Activated T-cell treated with anti-CD3 and anti-CD28 coated beads, Interleukin-2, amount 50 U/mL, for 4 hours (primary cell): Measurements from ENCODE around the gene SFT2D3. TPM values are rescaled to one million over a fixed set of nuclear protein-coding genes. Genes with fewer than 3 reads are reported as not detected.

Experiments
- ATAC-seq, 2 donors: fragments of 200-7000 bp; cut with Tn5 transposase; one replicate each; pipeline ENCODE4 v1.10.0; 2021
- DNase-seq: peaks from one replicate; pipeline ENCODE4 v3.0.0-alpha.2; 2020
- H3K27me3 Mint-ChIP-seq: one replicate; pipeline ENCODE4 v1.8.0; 2021; ENCODE audit warnings: low read depth, mixed read lengths
- H3K36me3 Mint-ChIP-seq: one replicate; pipeline ENCODE4 v1.8.0; 2022; ENCODE audit warnings: mixed read lengths; ENCODE audit not compliant: insufficient read depth
- H3K4me1 Mint-ChIP-seq: one replicate; pipeline ENCODE4 v1.8.0; 2021; ENCODE audit warnings: low read depth, mixed read lengths
- H3K4me3 Mint-ChIP-seq: one replicate; pipeline ENCODE4 v1.8.0; 2021; ENCODE audit warnings: mild to moderate bottlenecking, moderate library complexity, mixed read lengths
- H3K9me3 Mint-ChIP-seq: one replicate; pipeline ENCODE4 v1.8.0; 2021; ENCODE audit warnings: mixed read lengths
- total RNA-seq, 3 donors: library from RNA; stranded (reverse); gene quantifications; one replicate each; pipeline ENCODE4 v1.2.1, GENCODE V29; 2021

Gene SFT2D3
- 1 to 10 TPM; 6.4 TPM for total RNA-seq

- Mint-ChIP-seq H3K9me3 (no peaks in the 10 kb centered on the region), H3K27me3 (peaks cover 2% of the 10 kb centered on the region), H3K36me3 (peaks cover 19% of the 10 kb centered on the region), H3K4me3 (peak within 1 kb of the TSS; percentile 92), H3K4me1 (peaks cover 38% of the 10 kb centered on the region)
- ATAC-seq, result peak; percentile 82 to 86
- peak; percentile 86 for DNase-seq
Measured at GRCh38 chr2:127701193-127701650, at the start of gene SFT2D3. SFT2D3 (plus strand) TSS chr2:127701497; CDS start chr2:127701529, 32 bp downstream.

- Mint-ChIP-seq H3K4me1 (peaks cover 11% of the 10 kb centered on the region), H3K9me3 (no peaks in the 10 kb centered on the region), H3K36me3 (no peaks in the 10 kb centered on the region), H3K4me3 (no peak overlapping the region), H3K27me3 (no peaks in the 10 kb centered on the region)
- no peak for DNase-seq
- ATAC-seq, result no peak
Measured at GRCh38 chr2:127651971-127652550, 49.2 kb upstream of the SFT2D3 start.

- Mint-ChIP-seq H3K9me3 (no peaks in the 10 kb centered on the region), H3K27me3 (peaks cover 2% of the 10 kb centered on the region)
Measured at GRCh38 chr2:127652786-127653357, 48.4 kb upstream of the SFT2D3 start.

GRCh38 chr2:127653421-127654083 is 47.7 kb upstream of the SFT2D3 start:
- Mint-ChIP-seq H3K4me3 (no peak overlapping the region), H3K27me3 (peaks cover 2% of the 10 kb centered on the region), H3K4me1 (peaks cover 7% of the 10 kb centered on the region), H3K9me3 (no peaks in the 10 kb centered on the region), H3K36me3 (no peaks in the 10 kb centered on the region)
- ATAC-seq (no peak), DNase-seq (no peak)

More at GRCh38 chr2:127652786-127653357, 48.4 kb upstream of the SFT2D3 start:
- H3K4me1 Mint-ChIP-seq, result peaks cover 11% of the 10 kb centered on the region
- no peak overlapping the region for H3K4me3 Mint-ChIP-seq
- ATAC-seq, result no peak
- no peaks in the 10 kb centered on the region for H3K36me3 Mint-ChIP-seq
- no peak for DNase-seq

- Mint-ChIP-seq H3K4me1 (peaks cover 6% of the 10 kb centered on the region), H3K4me3 (no peak overlapping the region), H3K36me3 (no peaks in the 10 kb centered on the region), H3K9me3 (no peaks in the 10 kb centered on the region), H3K27me3 (peaks cover 2% of the 10 kb centered on the region)
- ATAC-seq (no peak), DNase-seq (no peak)
Measured at GRCh38 chr2:127654084-127654837, 47.0 kb upstream of the SFT2D3 start.

- H3K9me3 Mint-ChIP-seq, result no peaks in the 10 kb centered on the region
- ATAC-seq, result no peak
- H3K4me1 Mint-ChIP-seq, result peaks cover 1% of the 10 kb centered on the region
- H3K27me3 Mint-ChIP-seq, result peaks cover 2% of the 10 kb centered on the region
- no peaks in the 10 kb centered on the region for H3K36me3 Mint-ChIP-seq
- DNase-seq, result no peak
- no peak overlapping the region for H3K4me3 Mint-ChIP-seq
Measured at GRCh38 chr2:127654838-127655175, 46.5 kb upstream of the SFT2D3 start.

- H3K27me3 Mint-ChIP-seq, result peaks cover 2% of the 10 kb centered on the region
- no peaks in the 10 kb centered on the region for H3K4me1 Mint-ChIP-seq
- no peak for ATAC-seq
- no peak overlapping the region for H3K4me3 Mint-ChIP-seq
- no peak for DNase-seq
- H3K36me3 Mint-ChIP-seq, result no peaks in the 10 kb centered on the region
- no peaks in the 10 kb centered on the region for H3K9me3 Mint-ChIP-seq
Measured at GRCh38 chr2:127655209-127656073, 45.9 kb upstream of the SFT2D3 start.

- ATAC-seq (no peak), DNase-seq (no peak)
- Mint-ChIP-seq H3K4me1 (no peaks in the 10 kb centered on the region), H3K27me3 (peaks cover 9% of the 10 kb centered on the region), H3K36me3 (no peaks in the 10 kb centered on the region), H3K9me3 (no peaks in the 10 kb centered on the region), H3K4me3 (no peak overlapping the region)
Measured at GRCh38 chr2:127656569-127657231, 44.6 kb upstream of the SFT2D3 start.

GRCh38 chr2:127657232-127657595 is 44.1 kb upstream of the SFT2D3 start:
- H3K27me3 Mint-ChIP-seq, result peaks cover 13% of the 10 kb centered on the region
- no peak for DNase-seq
- ATAC-seq, result no peak

GRCh38 chr2:127658146-127658545 is 43.2 kb upstream of the SFT2D3 start:
- Mint-ChIP-seq H3K27me3 (peaks cover 20% of the 10 kb centered on the region), H3K36me3 (no peaks in the 10 kb centered on the region), H3K9me3 (no peaks in the 10 kb centered on the region), H3K4me3 (no peak overlapping the region), H3K4me1 (no peaks in the 10 kb centered on the region)
- DNase-seq (no peak), ATAC-seq (no peak)

More at GRCh38 chr2:127657232-127657595, 44.1 kb upstream of the SFT2D3 start:
- Mint-ChIP-seq H3K4me3 (no peak overlapping the region), H3K9me3 (no peaks in the 10 kb centered on the region), H3K4me1 (no peaks in the 10 kb centered on the region), H3K36me3 (no peaks in the 10 kb centered on the region)

- H3K9me3 Mint-ChIP-seq, result no peaks in the 10 kb centered on the region
- H3K27me3 Mint-ChIP-seq, result peaks cover 27% of the 10 kb centered on the region
- no peak overlapping the region for H3K4me3 Mint-ChIP-seq
- ATAC-seq (no peak), DNase-seq (no peak)
- no peaks in the 10 kb centered on the region for H3K4me1 Mint-ChIP-seq
- no peaks in the 10 kb centered on the region for H3K36me3 Mint-ChIP-seq
Measured at GRCh38 chr2:127658641-127659407, 42.5 kb upstream of the SFT2D3 start.

- no peak for DNase-seq
- Mint-ChIP-seq H3K4me3 (no peak overlapping the region), H3K36me3 (no peaks in the 10 kb centered on the region), H3K27me3 (peaks cover 31% of the 10 kb centered on the region), H3K4me1 (no peaks in the 10 kb centered on the region), H3K9me3 (no peaks in the 10 kb centered on the region)
- no peak for ATAC-seq
Measured at GRCh38 chr2:127659408-127660290, 41.6 kb upstream of the SFT2D3 start.
